ENCODE data around the gene ST3GAL4. TPM values are rescaled to one million over a fixed set of nuclear protein-coding genes. Genes with fewer than 3 reads are reported as not detected.

Gene ST3GAL4
- total RNA-seq, 2 experiments from 2014 or later: 14.3 to 18.8 TPM

- Histone ChIP-seq H3K4me3 (ENCODE audit: low read depth, low read length, poor library complexity, severe bottlenecking) (no peak overlapping the region), H3K27ac (ENCODE audit: low read depth, low read length, poor library complexity, severe bottlenecking) (no peak overlapping the region), H3K4me1 (ENCODE audit: insufficient read depth, low read length, poor library complexity, severe bottlenecking) (peaks cover 9% of the 10 kb centered on the region), H2AFZ (ENCODE audit: low read length) (no peak overlapping the region), H3K4me2 (ENCODE audit: low read length) (no peak overlapping the region), H4K20me1 (ENCODE audit: insufficient read depth, low read length) (no peaks in the 10 kb centered on the region), H3K9me3 (ENCODE audit: low read length) (no peaks in the 10 kb centered on the region), H3K79me2 (ENCODE audit: insufficient read depth, low read depth, low read length) (peaks cover 5% of the 10 kb centered on the region; the same call in 1 of the 2 replicates), H3K9me2 (ENCODE audit: insufficient read depth, low read length) (no peaks in the 10 kb centered on the region), H3K36me3 (ENCODE audit: insufficient read depth, low read length) (peaks cover 60% of the 10 kb centered on the region)
- POLR2A ChIA-PET: interaction anchor here (1.5 kb wide), 1 partner anchor 13 kb away, joined by 4 read pairs; no protein-coding TSS in a partner anchor
- BruUV-seq (replicated peaks): no TSS peak
- no peak for TF ChIP-seq EZH2phosphoT487 (IDR thresholded peaks at IDR 0.05; ENCODE audit: borderline replicate concordance, low read depth, low read length)
- TF ChIP-seq CTCF (conservative IDR thresholded peaks at IDR 0.05; ENCODE audit: low read length): peak; percentile 95
- CTCF ChIA-PET (ENCODE audit: unreplicated experiment): interaction anchor here (0.8 to 1.5 kb wide), 4 partner anchors 131 to 174 kb away, joined by 3 to 6 read pairs (median 4); no protein-coding TSS in a partner anchor
- peak; percentile 66 for DNase-seq (ENCODE audit: low spot score)
- intact Hi-C loops (cut with micrococcal nuclease; ENCODE audit: unreplicated experiment): loop anchor here (1.0 to 5.0 kb wide), 3 partner anchors 130 to 682 kb away; no protein-coding TSS in a partner anchor
Observed at GRCh38 chr11:126310200-126310991, 45.1 kb upstream of the ST3GAL4 start.

GRCh38 chr11:126310992-126311310 is 44.5 kb upstream of the ST3GAL4 start:
- Histone ChIP-seq H3K36me3 (ENCODE audit: insufficient read depth, low read length) (peaks cover 65% of the 10 kb centered on the region), H2AFZ (ENCODE audit: low read length) (no peak overlapping the region), H3K27ac (ENCODE audit: low read depth, low read length, poor library complexity, severe bottlenecking) (no peak overlapping the region), H3K79me2 (ENCODE audit: insufficient read depth, low read depth, low read length) (no peaks in the 10 kb centered on the region), H3K4me1 (ENCODE audit: insufficient read depth, low read length, poor library complexity, severe bottlenecking) (peaks cover 4% of the 10 kb centered on the region), H3K4me2 (ENCODE audit: low read length) (no peak overlapping the region), H3K9me3 (ENCODE audit: low read length) (0 out of 2 replicates have a peak, but pooled peaks cover 4% of the 10 kb centered on the region), H3K9me2 (ENCODE audit: insufficient read depth, low read length) (no peaks in the 10 kb centered on the region), H3K4me3 (ENCODE audit: low read depth, low read length, poor library complexity, severe bottlenecking) (no peak overlapping the region), H4K20me1 (ENCODE audit: insufficient read depth, low read length) (no peaks in the 10 kb centered on the region)
- POLR2A ChIA-PET: interaction anchor here (0.7 to 1.5 kb wide), 2 partner anchors 13 to 43 kb away, joined by 3 to 4 read pairs; no protein-coding TSS in a partner anchor
- BruUV-seq (replicated peaks): no TSS peak
- TF ChIP-seq EZH2phosphoT487 (IDR thresholded peaks at IDR 0.05; ENCODE audit: borderline replicate concordance, low read depth, low read length): no peak
- TF ChIP-seq CTCF (conservative IDR thresholded peaks at IDR 0.05; ENCODE audit: low read length): no peak
- no peak for DNase-seq (ENCODE audit: low spot score)
- CTCF ChIA-PET (ENCODE audit: unreplicated experiment): interaction anchor here (0.8 to 1.0 kb wide), 2 partner anchors 170 to 173 kb away, joined by 3 to 6 read pairs; no protein-coding TSS in a partner anchor
- intact Hi-C loops (cut with micrococcal nuclease; ENCODE audit: unreplicated experiment): loop anchor here (1.0 to 5.0 kb wide), 3 partner anchors 129 to 681 kb away; no protein-coding TSS in a partner anchor

Measured in OCI-LY7 (cell line).